ENCODE measurements around the gene CCL4L2. TPM values are rescaled to one million over a fixed set of nuclear protein-coding genes. Genes with fewer than 3 reads are reported as not detected.

CCL4L2 gene
- total RNA-seq, 1 experiment from 2014 or later = not detected

- intact Hi-C loops (cut with micrococcal nuclease; ENCODE audit: unreplicated experiment) = no loop called here
- ATAC-seq = no peak
- CTCF ChIA-PET = no interaction called here
- POLR2A ChIA-PET = interaction anchor here (0.5 kb wide), 1 partner anchor 1287 kb away, joined by 3 read pairs; no protein-coding TSS in a partner anchor
- no peak for DNase-seq (ENCODE audit: low read depth, low spot score)
- Histone ChIP-seq H3K36me3 (ENCODE audit: control insufficient read depth, insufficient read depth, low read length) (no peaks in the 10 kb centered on the region), H3K4me1 (ENCODE audit: control insufficient read depth, insufficient read depth, low read length) (no peaks in the 10 kb centered on the region), H3K9me3 (ENCODE audit: control insufficient read depth, insufficient read depth, low read depth, low read length) (no peaks in the 10 kb centered on the region), H3K4me3 (ENCODE audit: low read depth in 2 of 2, low read length in 2 of 2) (no peak overlapping the region), H3K27me3 (ENCODE audit: control insufficient read depth, insufficient read depth, low read length) (no peaks in the 10 kb centered on the region; the same call in 1 of the 2 replicates), H3K27ac (ENCODE audit: low read length) (no peak overlapping the region)
- TF ChIP-seq POLR2AphosphoS5 (IDR thresholded peaks at IDR 0.05; ENCODE audit: low read depth, low read length) = no peak
- TF ChIP-seq CTCF (IDR thresholded peaks at IDR 0.05) = no peak
- TF ChIP-seq TCF7L2 (IDR thresholded peaks at IDR 0.05; ENCODE audit: low read depth, low read length) = no peak
- no peak for TF ChIP-seq REST (IDR thresholded peaks at IDR 0.05; ENCODE audit: insufficient read depth in 1 of 2, low read depth in 2 of 2, low read length in 1 of 2)
- TF ChIP-seq SIN3A (IDR thresholded peaks at IDR 0.05; ENCODE audit: borderline replicate concordance, insufficient read depth, low read depth, low read length) = no peak
- no TSS peak for BruUV-seq (replicated peaks)
- in situ Hi-C loops (cut with HindIII; ENCODE audit: low pct_unique_long_range_greater_than_20kb, low sequenced_read_pairs) = no loop called here
Measured at GRCh38 chr17:36195434-36196130, 15.3 kb upstream of the CCL4L2 start.

GRCh38 chr17:36196131-36196486, 14.8 kb upstream of the CCL4L2 start:
- Histone ChIP-seq H3K27me3 (ENCODE audit: control insufficient read depth, insufficient read depth, low read length) (no peaks in the 10 kb centered on the region; the same call in 1 of the 2 replicates), H3K27ac (ENCODE audit: low read length) (no peak overlapping the region), H3K36me3 (ENCODE audit: control insufficient read depth, insufficient read depth, low read length) (no peaks in the 10 kb centered on the region), H3K4me3 (ENCODE audit: low read depth in 2 of 2, low read length in 2 of 2) (no peak overlapping the region), H3K9me3 (ENCODE audit: control insufficient read depth, insufficient read depth, low read depth, low read length) (no peaks in the 10 kb centered on the region), H3K4me1 (ENCODE audit: control insufficient read depth, insufficient read depth, low read length) (no peaks in the 10 kb centered on the region)
- ChIA-PET POLR2A (interaction anchor here (0.5 kb wide), 1 partner anchor 1287 kb away, joined by 3 read pairs; no protein-coding TSS in a partner anchor), CTCF (no interaction called here)
- in situ Hi-C loops (cut with HindIII; ENCODE audit: low pct_unique_long_range_greater_than_20kb, low sequenced_read_pairs) = no loop called here
- ATAC-seq = no peak
- BruUV-seq (replicated peaks) = no TSS peak
- TF ChIP-seq REST (IDR thresholded peaks at IDR 0.05; ENCODE audit: insufficient read depth in 1 of 2, low read depth in 2 of 2, low read length in 1 of 2) (no peak), POLR2AphosphoS5 (IDR thresholded peaks at IDR 0.05; ENCODE audit: low read depth, low read length) (no peak), SIN3A (IDR thresholded peaks at IDR 0.05; ENCODE audit: borderline replicate concordance, insufficient read depth, low read depth, low read length) (no peak), TCF7L2 (IDR thresholded peaks at IDR 0.05; ENCODE audit: low read depth, low read length) (no peak), CTCF (IDR thresholded peaks at IDR 0.05) (no peak)
- DNase-seq (ENCODE audit: low read depth, low spot score) = no peak
- intact Hi-C loops (cut with micrococcal nuclease; ENCODE audit: unreplicated experiment) = no loop called here

Data from Panc1 (cell line).